ENCODE results near the gene TMEM132C. TPM values are rescaled to one million over a fixed set of nuclear protein-coding genes. Genes with fewer than 3 reads are reported as not detected.

TMEM132C gene
- total and polyA plus RNA-seq, 2 of the 8 experiments (the other 6 are each of a cell fraction or from before 2014, with no cell fraction given), result 0.23 to 0.76 TPM

GRCh38 chr12:128753438-128753837 lies 486.5 kb downstream of the TMEM132C start:
- no peak overlapping the region for H2AFZ ChIP-seq (ENCODE audit: low read length)
- DNase-seq (ENCODE audit: low read depth in 1 of 2, low spot score in 2 of 2), result no peak
- no peak overlapping the region for H4K8ac ChIP-seq (ENCODE audit: extremely low read depth, insufficient read depth, low read length)
- no peaks in the 10 kb centered on the region for H3K36me3 ChIP-seq (ENCODE audit: control insufficient read depth in 2 of 4, insufficient read depth in 4 of 4, low read length in 3 of 4)
- no peaks in the 10 kb centered on the region for H3K27me3 ChIP-seq (replicated peaks in 1 of 4; ENCODE audit: control insufficient read depth in 3 of 4, extremely low read depth in 1 of 4, insufficient read depth in 3 of 4, low read length in 3 of 4)
- no peak overlapping the region for H2BK15ac ChIP-seq (ENCODE audit: low read length)
- H3K56ac ChIP-seq (replicated peaks; ENCODE audit: insufficient read length, low read depth, low read length), result no peak overlapping the region
- no peak overlapping the region for H3K27ac ChIP-seq (ENCODE audit: low read depth, low read length)
- 69% methylated on average over 4 of the region's 4 CpGs; no CpG with 5 or more reads in 1 of the 2 experiments for WGBS, 2 experiments (ENCODE audit: extremely low coverage in 1 of 2, insufficient coverage in 1 of 2, insufficient read length in 1 of 2, insufficient replicate concordance in 2 of 2, low coverage in 1 of 2, low lambda C conversion rate in 2 of 2, missing lambda C conversion rate in 1 of 2)
- no peak overlapping the region for H3K4ac ChIP-seq (replicated peaks; ENCODE audit: insufficient read length, low read depth, low read length)
- no peak overlapping the region for H2BK12ac ChIP-seq (ENCODE audit: low read depth, low read length)
- no peak overlapping the region for H3K4me2 ChIP-seq (ENCODE audit: insufficient read depth in 1 of 2, low read depth in 2 of 2, low read length in 2 of 2)
- no peaks in the 10 kb centered on the region for H3K79me2 ChIP-seq (ENCODE audit: control insufficient read depth in 1 of 2, insufficient read depth in 2 of 2, low read length in 2 of 2)
- H4K91ac ChIP-seq (replicated peaks; ENCODE audit: insufficient read length, low read length), result no peak overlapping the region
- H3K23ac ChIP-seq (ENCODE audit: insufficient read length), result no peak overlapping the region
- no peak overlapping the region for H3K18ac ChIP-seq (ENCODE audit: extremely low read depth, low read length)
- H3K14ac ChIP-seq (ENCODE audit: insufficient read length), result no peak overlapping the region
- H3K9me3 ChIP-seq (ENCODE audit: insufficient read depth in 2 of 2, low read depth in 1 of 2, low read length in 1 of 2), result no peaks in the 10 kb centered on the region
- no peak overlapping the region for H2AK5ac ChIP-seq (ENCODE audit: low read depth, low read length)
- no peak overlapping the region for H2BK20ac ChIP-seq (ENCODE audit: low read length)
- no peaks in the 10 kb centered on the region for H3K79me1 ChIP-seq (ENCODE audit: low read depth, low read length)
- H2BK120ac ChIP-seq (replicated peaks; ENCODE audit: low read depth, low read length), result no peak overlapping the region
- peak; percentile 57 for FAIRE-seq
- no peaks in the 10 kb centered on the region for H4K20me1 ChIP-seq (replicated peaks in 1 of 2; ENCODE audit: control insufficient read depth in 1 of 2, insufficient read depth in 2 of 2, low read length in 2 of 2)
- no peaks in the 10 kb centered on the region for H3K4me1 ChIP-seq (replicated peaks in 1 of 4; ENCODE audit: control insufficient read depth in 3 of 4, insufficient read depth in 4 of 4, low read length in 3 of 4)
- no peak overlapping the region for H4K5ac ChIP-seq (ENCODE audit: insufficient read length, low read depth, low read length)
- ChIA-PET POLR2A (ENCODE audit: partially characterized antibody) (interaction anchor here (1.1 kb wide), 1 partner anchor 15 kb away, joined by 3 read pairs; no protein-coding TSS in a partner anchor), CTCF (ENCODE audit: partially characterized antibody) (interaction anchor here (0.7 to 2.0 kb wide), 13 partner anchors 9 to 1215 kb away, joined by 3 to 7 read pairs (median 4); no protein-coding TSS in a partner anchor)
- no peaks in the 10 kb centered on the region for H3K23me2 ChIP-seq (ENCODE audit: low read depth, low read length)
- H3K4me3 ChIP-seq (ENCODE audit: extremely low read depth in 1 of 4, insufficient read depth in 2 of 4, low read depth in 3 of 4, low read length in 4 of 4), result no peak overlapping the region
- no peak overlapping the region for H3K9ac ChIP-seq (replicated peaks in 1 of 4; ENCODE audit: extremely low read depth in 1 of 4, low read depth in 3 of 4, low read length in 3 of 4)
- H2BK5ac ChIP-seq (ENCODE audit: low read depth, low read length), result no peak overlapping the region
- TF ChIP-seq JUND (IDR thresholded peaks at IDR 0.05; ENCODE audit: low read length) (no peak), POLR2AphosphoS5 (IDR thresholded peaks at IDR 0.05; ENCODE audit: low read depth, low read length) (no peak), NRF1 (IDR thresholded peaks at IDR 0.05; ENCODE audit: low read depth, low read length) (no peak), RAD21 (IDR thresholded peaks at IDR 0.05 in 1 of 2, conservative IDR thresholded peaks at IDR 0.05 in 1 of 2; ENCODE audit: low read depth in 2 of 2, low read length in 2 of 2) (peak in 1 of 2 experiments; percentile 28; a peak in 2 of 4 replicates), RXRA (IDR thresholded peaks at IDR 0.05; ENCODE audit: insufficient read depth, low read depth, low read length) (no peak), BACH1 (IDR thresholded peaks at IDR 0.05; ENCODE audit: low read length) (no peak), ATF2 (IDR thresholded peaks at IDR 0.05; ENCODE audit: low read length) (no peak), CTCF (IDR thresholded peaks at IDR 0.05; ENCODE audit: control extremely low read depth in 1 of 3, insufficient read depth in 1 of 3, low read depth in 1 of 3, low read length in 3 of 3) (peak in 2 of 3 experiments; percentile 15 to 34; a peak in 2 of 4 replicates), SAP30 (IDR thresholded peaks at IDR 0.05; ENCODE audit: insufficient read depth, insufficient replicate concordance, low read length) (no peak)
